Lung (tissue), 12 donors: ENCODE measurements around the gene SYNE4. TPM values are rescaled to one million over a fixed set of nuclear protein-coding genes. Genes with fewer than 3 reads are reported as not detected.

Source experiments
- ATAC-seq: fragments of 200-7000 bp; cut with Tn5 transposase; one replicate; pipeline ENCODE4 v1.9.1; 2020; ENCODE audit warnings: moderate number of reproducible peaks; ENCODE audit not compliant: insufficient read depth, low FRiP score
- DNase-seq, 3 donors: peaks; one replicate each; pipeline ENCODE4 v3.0.0-alpha.2; 2013 to 2017
- H3K27ac ChIP-seq, 2 donors: one replicate each; pipeline ENCODE4 v1.5.1; 2013; ENCODE audit warnings: mild to moderate bottlenecking in 2 of 2, moderate library complexity in 2 of 2, control low read depth in 1 of 2, inconsistent platforms in 1 of 2, low read depth in 1 of 2, low read length in 1 of 2
- H3K27me3 ChIP-seq, 3 donors: one replicate each; pipeline ENCODE4 v1.5.1; 2013; ENCODE audit warnings: low read length in 2 of 3; ENCODE audit not compliant: control insufficient read depth in 3 of 3, insufficient read depth in 3 of 3
- H3K36me3 ChIP-seq, 4 donors: one replicate each; pipeline ENCODE4 v1.5.1; 2013; ENCODE audit warnings: low read length in 4 of 4, mild to moderate bottlenecking in 1 of 4, moderate library complexity in 1 of 4; ENCODE audit not compliant: control insufficient read depth in 4 of 4, insufficient read depth in 4 of 4
- H3K4me1 ChIP-seq, 5 donors: one replicate each; pipeline ENCODE4 v1.5.1; 2013; ENCODE audit warnings: low read length in 5 of 5, mild to moderate bottlenecking in 2 of 5, moderate library complexity in 1 of 5; ENCODE audit not compliant: control insufficient read depth in 5 of 5, insufficient read depth in 5 of 5
- H3K4me3 ChIP-seq: one replicate; pipeline ENCODE4 v1.5.1; 2013; ENCODE audit warnings: mild to moderate bottlenecking, control low read depth, moderate library complexity
- H3K9ac ChIP-seq, 2 donors: one replicate each; pipeline ENCODE4 v1.5.1; 2013; ENCODE audit warnings: low read length in 2 of 2, control low read depth in 1 of 2; ENCODE audit not compliant: insufficient read depth in 1 of 2
- H3K9me3 ChIP-seq, 4 donors: one replicate each; pipeline ENCODE4 v1.5.1; 2013; ENCODE audit warnings: low read length in 3 of 4, mild to moderate bottlenecking in 1 of 4, moderate library complexity in 1 of 4; ENCODE audit not compliant: control insufficient read depth in 4 of 4, insufficient read depth in 3 of 4
- CTCF ChIP-seq: IDR thresholded peaks from 2 replicates; pipeline ENCODE4 v1.5.1; 2012; ENCODE audit warnings: mild to moderate bottlenecking; ENCODE audit errors: control extremely low read depth, extremely low read depth
- WGBS, 2 donors: extraction: QIAGEN DNeasy Blood & Tissue Kit; methylation state at CpG; one replicate each; pipeline ENCODE4 v1.1.7; 2013; 5-methylcytosine and 5-hydroxymethylcytosine counted together
- polyA plus RNA-seq, 2 donors: library from polyadenylated mRNA; stranded (reverse); fragments of 200-250 nt; gene quantifications; one replicate each; pipeline ENCODE4 v1.2.1, GENCODE V29; 2013
- total RNA-seq, 2 donors: library from RNA; depleted of rRNA in 1 of 2; stranded (reverse); fragments of >200 nt in 1 of 2; gene quantifications; one replicate each; pipeline ENCODE4 v1.2.1, GENCODE V29; 2014 to 2021
- donor health status: control.
- donor health status: control.
- donor health status: Bipolar disorder and iron deficiency.
- donor health status: healthy.
- donor health status: DM: yes; HTN: yes; CAD: no.

The SYNE4 gene
- total and polyA plus RNA-seq, 4 donors: 8.0 to 19.2 (median 11.6) TPM

GRCh38 chr19:36010402-36010801 is 1.8 kb upstream of the SYNE4 start:
- no peak for TF ChIP-seq CTCF
- Histone ChIP-seq H3K4me1 (peaks cover 0 to 14% (median 3%) of the 10 kb centered on the region in 5 donors), H3K4me3 (no peak overlapping the region), H3K9me3 (no peaks in the 10 kb centered on the region), H3K9ac (no peak overlapping the region), H3K27ac (no peak overlapping the region), H3K27me3 (no peaks in the 10 kb centered on the region), H3K36me3 (no peaks in the 10 kb centered on the region)
- DNase-seq (no peak), ATAC-seq (no peak)
- 95 to 97% methylated on average over 11 of the region's 11 CpGs for WGBS, 2 donors

- ATAC-seq: no peak
- Histone ChIP-seq H3K9ac (no peak overlapping the region), H3K36me3 (no peaks in the 10 kb centered on the region), H3K27ac (no peak overlapping the region), H3K4me3 (no peak overlapping the region), H3K4me1 (peaks cover 0 to 14% (median 3%) of the 10 kb centered on the region in 5 donors), H3K9me3 (no peaks in the 10 kb centered on the region), H3K27me3 (no peaks in the 10 kb centered on the region)
- 61 to 73% methylated on average over 15 of the region's 15 CpGs for WGBS, 2 donors
- no peak for TF ChIP-seq CTCF
- DNase-seq: no peak
Observed at GRCh38 chr19:36009633-36010379, 1.2 kb upstream of the SYNE4 start.

GRCh38 chr19:36009220-36009619 is 607 bp upstream of the SYNE4 start:
- Histone ChIP-seq H3K9me3 (no peaks in the 10 kb centered on the region), H3K4me1 (peaks cover 0 to 9% (median 3%) of the 10 kb centered on the region in 5 donors), H3K4me3 (no peak overlapping the region), H3K27me3 (no peaks in the 10 kb centered on the region), H3K9ac (no peak overlapping the region), H3K27ac (peak overlapping the region in 1 of 2 donors; percentile 69), H3K36me3 (peaks cover 0 to 3% (median 0%) of the 10 kb centered on the region in 4 donors)
- TF ChIP-seq CTCF: no peak
- ATAC-seq (peak; percentile 61), DNase-seq (peak; percentile 43 to 65 (median 54))
- WGBS, 2 donors: 1% methylated on average over 49 to 50 of the region's 50 CpGs
